Astrocyte (in vitro differentiated cells and primary cell): ENCODE data around the gene ENOX1. TPM values are rescaled to one million over a fixed set of nuclear protein-coding genes. Genes with fewer than 3 reads are reported as not detected.

Experiments
- DNase-seq: peaks from one replicate; pipeline ENCODE4 v3.0.0-alpha.2; 2010; ENCODE audit warnings: low read depth
- FAIRE-seq: peaks from 2 replicates; lab custom pipeline; 2011; peaks lifted over from hg19 to GRCh38; lab: Jason Lieb, UNC
- H2AFZ ChIP-seq: 2 replicates; pipeline ENCODE4 v1.6.0; 2012; ENCODE audit warnings: low read depth, low read length, inconsistent platforms
- H3K27ac ChIP-seq: 2 replicates; pipeline ENCODE4 v1.5.1; 2011; ENCODE audit warnings: low read depth, low read length, inconsistent platforms
- H3K27me3 ChIP-seq: 2 replicates; pipeline ENCODE4 v1.6.0; 2011; ENCODE audit warnings: low read length, inconsistent platforms; ENCODE audit not compliant: insufficient read depth
- H3K36me3 ChIP-seq: 2 replicates; pipeline ENCODE4 v1.5.1; 2011; ENCODE audit warnings: low read length, inconsistent platforms; ENCODE audit not compliant: insufficient read depth
- H3K4me1 ChIP-seq: 2 replicates; pipeline ENCODE4 v1.5.1; 2011; ENCODE audit warnings: low read length, inconsistent platforms; ENCODE audit not compliant: insufficient read depth
- H3K4me2 ChIP-seq: 2 replicates; pipeline ENCODE4 v1.6.0; 2012; ENCODE audit warnings: low read length, inconsistent platforms
- H3K4me3 ChIP-seq: 2 replicates; pipeline ENCODE4 v1.5.1; 2011; ENCODE audit warnings: low read depth, mild to moderate bottlenecking, low read length, inconsistent platforms; ENCODE audit not compliant: insufficient read depth
- H3K79me2 ChIP-seq: 2 replicates; pipeline ENCODE4 v1.6.0; 2012; ENCODE audit warnings: mild to moderate bottlenecking, low read length, inconsistent platforms; ENCODE audit not compliant: insufficient read depth
- H3K9ac ChIP-seq: 2 replicates; pipeline ENCODE4 v1.6.0; 2012; ENCODE audit warnings: mild to moderate bottlenecking, low read length, inconsistent platforms
- H3K9me3 ChIP-seq: 2 replicates; pipeline ENCODE4 v1.5.1; 2012; ENCODE audit warnings: low read depth, mild to moderate bottlenecking, low read length, inconsistent platforms; ENCODE audit not compliant: insufficient read depth
- H4K20me1 ChIP-seq: 2 replicates; pipeline ENCODE4 v1.6.0; 2012; ENCODE audit warnings: low read length, inconsistent platforms; ENCODE audit not compliant: insufficient read depth
- H3K27ac Mint-ChIP-seq: one replicate; pipeline ENCODE4 v1.8.0; 2021; ENCODE audit warnings: mild to moderate bottlenecking, mixed read lengths; ENCODE audit not compliant: unreplicated experiment
- H3K27me3 Mint-ChIP-seq: one replicate; pipeline ENCODE4 v1.8.0; 2021; ENCODE audit warnings: low read depth, mixed read lengths; ENCODE audit not compliant: unreplicated experiment
- H3K36me3 Mint-ChIP-seq: one replicate; pipeline ENCODE4 v1.8.0; 2021; ENCODE audit warnings: low read depth, mixed read lengths; ENCODE audit not compliant: unreplicated experiment
- H3K4me1 Mint-ChIP-seq: one replicate; pipeline ENCODE4 v1.8.0; 2021; ENCODE audit warnings: low read depth, mixed read lengths; ENCODE audit not compliant: unreplicated experiment
- H3K4me3 Mint-ChIP-seq: one replicate; pipeline ENCODE4 v1.8.0; 2021; ENCODE audit warnings: mild to moderate bottlenecking, moderate library complexity, mixed read lengths; ENCODE audit not compliant: unreplicated experiment
- H3K9me3 Mint-ChIP-seq: one replicate; pipeline ENCODE4 v1.8.0; 2021; ENCODE audit warnings: mild to moderate bottlenecking, mixed read lengths; ENCODE audit not compliant: unreplicated experiment
- CTCF ChIP-seq: IDR thresholded peaks from 2 replicates; pipeline ENCODE4 v1.5.1; 2011; ENCODE audit warnings: low read depth, mild to moderate bottlenecking, inconsistent platforms, low read length, moderate library complexity; ENCODE audit not compliant: insufficient read depth
- EZH2 ChIP-seq: IDR thresholded peaks from 2 replicates; pipeline ENCODE4 v1.6.1; 2012; ENCODE audit warnings: mild to moderate bottlenecking, low read length, inconsistent platforms; ENCODE audit not compliant: insufficient read depth
- total RNA-seq: library from RNA; stranded (reverse); gene quantifications from 2 replicates; pipeline ENCODE4 v1.2.1, GENCODE V29; 2021

ENOX1 gene
- total RNA-seq, 1 donor from 2014 or later = 2.3 TPM

- H3K36me3 Mint-ChIP-seq = no peaks in the 10 kb centered on the region
Measured at GRCh38 chr13:43758834-43759233, 27.9 kb downstream of the ENOX1 start.

GRCh38 chr13:43757266-43757665 is 29.5 kb downstream of the ENOX1 start:
- Mint-ChIP-seq H3K4me3 (no peak overlapping the region), H3K4me1 (no peaks in the 10 kb centered on the region), H3K27me3 (no peaks in the 10 kb centered on the region), H3K9me3 (no peaks in the 10 kb centered on the region), H3K27ac (no peak overlapping the region), H3K36me3 (no peaks in the 10 kb centered on the region)
- Histone ChIP-seq H2AFZ (no peak overlapping the region), H3K9me3 (no peaks in the 10 kb centered on the region), H3K4me2 (no peak overlapping the region), H3K9ac (no peak overlapping the region), H3K36me3 (no peaks in the 10 kb centered on the region), H3K79me2 (no peaks in the 10 kb centered on the region), H3K27me3 (no peaks in the 10 kb centered on the region), H3K4me1 (no peaks in the 10 kb centered on the region), H3K27ac (no peak overlapping the region), H4K20me1 (no peaks in the 10 kb centered on the region), H3K4me3 (no peak overlapping the region)
- FAIRE-seq (no peak), DNase-seq (no peak)
- TF ChIP-seq EZH2 (no peak), CTCF (no peak)

More at GRCh38 chr13:43758834-43759233, 27.9 kb downstream of the ENOX1 start:
- FAIRE-seq (no peak), DNase-seq (no peak)
- TF ChIP-seq CTCF = no peak
- no peak for TF ChIP-seq EZH2
- Mint-ChIP-seq H3K27me3 (no peaks in the 10 kb centered on the region), H3K9me3 (no peaks in the 10 kb centered on the region), H3K4me1 (no peaks in the 10 kb centered on the region), H3K4me3 (no peak overlapping the region), H3K27ac (no peak overlapping the region)
- H3K9ac ChIP-seq = no peak overlapping the region
- no peak overlapping the region for H2AFZ ChIP-seq
- H4K20me1 ChIP-seq = no peaks in the 10 kb centered on the region
- H3K27ac ChIP-seq = no peak overlapping the region
- H3K4me3 ChIP-seq = no peak overlapping the region
- H3K36me3 ChIP-seq = no peaks in the 10 kb centered on the region
- H3K4me1 ChIP-seq = no peaks in the 10 kb centered on the region
- no peaks in the 10 kb centered on the region for H3K27me3 ChIP-seq
- no peaks in the 10 kb centered on the region for H3K9me3 ChIP-seq
- H3K79me2 ChIP-seq = no peaks in the 10 kb centered on the region
- no peak overlapping the region for H3K4me2 ChIP-seq

GRCh38 chr13:43755844-43756243 is 30.9 kb downstream of the ENOX1 start:
- no peak overlapping the region for H3K27ac Mint-ChIP-seq
- TF ChIP-seq CTCF (no peak), EZH2 (no peak)

More at GRCh38 chr13:43755844-43756243, 30.9 kb downstream of the ENOX1 start:
- Histone ChIP-seq H3K4me2 (no peak overlapping the region), H3K27me3 (no peaks in the 10 kb centered on the region), H2AFZ (no peak overlapping the region), H3K4me1 (no peaks in the 10 kb centered on the region), H3K4me3 (no peak overlapping the region), H3K27ac (no peak overlapping the region), H3K36me3 (no peaks in the 10 kb centered on the region), H3K9me3 (no peaks in the 10 kb centered on the region), H4K20me1 (no peaks in the 10 kb centered on the region), H3K9ac (no peak overlapping the region), H3K79me2 (no peaks in the 10 kb centered on the region)
- DNase-seq (no peak), FAIRE-seq (no peak)
- no peaks in the 10 kb centered on the region for H3K9me3 Mint-ChIP-seq
- no peak overlapping the region for H3K4me3 Mint-ChIP-seq
- H3K36me3 Mint-ChIP-seq = no peaks in the 10 kb centered on the region
- H3K27me3 Mint-ChIP-seq = no peaks in the 10 kb centered on the region
- no peaks in the 10 kb centered on the region for H3K4me1 Mint-ChIP-seq
